Measurements from ENCODE around the gene ALK.

GRCh38 chr2:29782549-29783458 lies 138.6 kb downstream of the ALK start:
- TF ChIP-seq CTCF (conservative IDR thresholded peaks at IDR 0.05 in 1 of 2, IDR thresholded peaks at IDR 0.05 in 1 of 2; ENCODE audit: low read depth in 1 of 2, low read length in 2 of 2) = no peak
- TF ChIP-seq EZH2 (IDR thresholded peaks at IDR 0.05; ENCODE audit: low read length, missing control alignments) = no peak
